HepG2 (cell line): ENCODE measurements around the gene AKAP8L. TPM values are rescaled to one million over a fixed set of nuclear protein-coding genes. Genes with fewer than 3 reads are reported as not detected.

Experiments
- KLF12 ChIP-seq: sonication (generic); formaldehyde crosslinking; IDR thresholded peaks from 2 replicates; pipeline ENCODE4 v1.4.0; 2020; ENCODE audit warnings: missing genetic modification reagents, borderline replicate concordance
- MYC ChIP-seq: sonication (generic); formaldehyde crosslinking; IDR thresholded peaks from 2 replicates; pipeline ENCODE4 v1.9.0; 2021; ENCODE audit warnings: missing genetic modification reagents, borderline replicate concordance
- NFYC ChIP-seq: IDR thresholded peaks from 2 replicates; pipeline ENCODE4 v1.6.1; 2016; ENCODE audit warnings: missing genetic modification reagents, missing compliant biosample characterization
- PHF20 ChIP-seq: sonication (generic); formaldehyde crosslinking; IDR thresholded peaks from 2 replicates; pipeline ENCODE4 v1.5.0; 2020; ENCODE audit warnings: mild to moderate bottlenecking, missing genetic modification reagents
- POLR2G ChIP-seq: fragments of 200-400 bp; formaldehyde crosslinking; IDR thresholded peaks from 2 replicates; pipeline ENCODE4 v1.6.1; 2018; ENCODE audit warnings: mild to moderate bottlenecking, low read depth, low read length, moderate library complexity
- YEATS2 ChIP-seq: sonication (generic); formaldehyde crosslinking; IDR thresholded peaks from 2 replicates; pipeline ENCODE4 v1.4.0; 2020; ENCODE audit warnings: missing genetic modification reagents, borderline replicate concordance
- ZFP37 ChIP-seq: sonication (generic); formaldehyde crosslinking; IDR thresholded peaks from 2 replicates; pipeline ENCODE4 v1.4.0; 2020; ENCODE audit warnings: missing genetic modification reagents, borderline replicate concordance
- ZNF232 ChIP-seq: sonication (generic); formaldehyde crosslinking; IDR thresholded peaks from 2 replicates; pipeline ENCODE4 v1.4.0; 2020; ENCODE audit warnings: missing genetic modification reagents, borderline replicate concordance
- ZNF234 ChIP-seq: sonication (generic); formaldehyde crosslinking; conservative IDR thresholded peaks from 2 replicates; pipeline ENCODE4 v1.5.1; 2020; ENCODE audit warnings: mild to moderate bottlenecking, missing genetic modification reagents
- ZNF782 ChIP-seq: sonication (generic); formaldehyde crosslinking; IDR thresholded peaks from 2 replicates; pipeline ENCODE4 v1.4.0; 2020; ENCODE audit warnings: missing genetic modification reagents, mild to moderate bottlenecking, borderline replicate concordance
- polyA plus RNA-seq, 8 experiments: library from polyadenylated mRNA; depleted of rRNA in 3 of 8; stranded (reverse) in 7 of 8; unstranded in 1 of 8; fragments of >200 nt; fragmentation: Illumina TruSeq in 4 of 8; extraction: Trizol in 4 of 8; gene quantifications; 2 replicates each; pipeline versions ENCODE4 v1.2.1 to v1.2.3, GENCODE V29; 2011 to 2016; ENCODE audit warnings: low read depth in 4 of 8, missing spikeins in 1 of 8, mixed read lengths in 1 of 8; ENCODE audit not compliant: insufficient read depth in 1 of 8
- total RNA-seq, 5 experiments: library from RNA; depleted of rRNA; stranded (reverse); fragments of >200 nt; fragmentation: Illumina TruSeq; extraction: Trizol; gene quantifications; 2 replicates each; pipeline ENCODE4 v1.2.3, GENCODE V29; 2016; ENCODE audit warnings: low read depth in 1 of 5
- TF ChIP-seq, protein P1 (sequence below): sonication (generic); formaldehyde crosslinking; IDR thresholded peaks from 2 replicates; pipeline ENCODE4 v1.8.0; 2022; ENCODE audit warnings: mild to moderate bottlenecking, missing genetic modification reagents, moderate library complexity
- TF ChIP-seq, protein P2 (sequence below): conservative IDR thresholded peaks from 2 replicates; pipeline ENCODE4 v1.6.1; 2018; ENCODE audit warnings: missing genetic modification reagents
- TF ChIP-seq, protein P3 (sequence below): sonication (generic); IDR thresholded peaks from 2 replicates; pipeline ENCODE4 v1.6.1; 2016; ENCODE audit warnings: low read depth, borderline replicate concordance
- TF ChIP-seq, protein P4 (sequence below): sonication (generic); formaldehyde crosslinking; IDR thresholded peaks from 2 replicates; pipeline ENCODE4 v1.4.0; 2020; ENCODE audit warnings: missing genetic modification reagents
- TF ChIP-seq, protein P5 (sequence below): sonication (generic); formaldehyde crosslinking; IDR thresholded peaks from 2 replicates; pipeline ENCODE4 v1.4.0; 2020; ENCODE audit warnings: missing genetic modification reagents
- TF ChIP-seq, protein P6 (sequence below), 2 experiments: sonication (generic) in 1 of 2; formaldehyde crosslinking in 1 of 2; IDR thresholded peaks; 2 replicates each; pipeline versions ENCODE4 v1.4.0 to v1.6.1; 2016 to 2020; ENCODE audit warnings: borderline replicate concordance in 1 of 2, low read depth in 1 of 2, mild to moderate bottlenecking in 1 of 2, missing genetic modification reagents in 1 of 2

The AKAP8L gene
- total and polyA plus RNA-seq, 2 of the 13 experiments (the other 11 are each of a cell fraction or from before 2014, with no cell fraction given) = 48.2 to 49.6 TPM

DNA sequence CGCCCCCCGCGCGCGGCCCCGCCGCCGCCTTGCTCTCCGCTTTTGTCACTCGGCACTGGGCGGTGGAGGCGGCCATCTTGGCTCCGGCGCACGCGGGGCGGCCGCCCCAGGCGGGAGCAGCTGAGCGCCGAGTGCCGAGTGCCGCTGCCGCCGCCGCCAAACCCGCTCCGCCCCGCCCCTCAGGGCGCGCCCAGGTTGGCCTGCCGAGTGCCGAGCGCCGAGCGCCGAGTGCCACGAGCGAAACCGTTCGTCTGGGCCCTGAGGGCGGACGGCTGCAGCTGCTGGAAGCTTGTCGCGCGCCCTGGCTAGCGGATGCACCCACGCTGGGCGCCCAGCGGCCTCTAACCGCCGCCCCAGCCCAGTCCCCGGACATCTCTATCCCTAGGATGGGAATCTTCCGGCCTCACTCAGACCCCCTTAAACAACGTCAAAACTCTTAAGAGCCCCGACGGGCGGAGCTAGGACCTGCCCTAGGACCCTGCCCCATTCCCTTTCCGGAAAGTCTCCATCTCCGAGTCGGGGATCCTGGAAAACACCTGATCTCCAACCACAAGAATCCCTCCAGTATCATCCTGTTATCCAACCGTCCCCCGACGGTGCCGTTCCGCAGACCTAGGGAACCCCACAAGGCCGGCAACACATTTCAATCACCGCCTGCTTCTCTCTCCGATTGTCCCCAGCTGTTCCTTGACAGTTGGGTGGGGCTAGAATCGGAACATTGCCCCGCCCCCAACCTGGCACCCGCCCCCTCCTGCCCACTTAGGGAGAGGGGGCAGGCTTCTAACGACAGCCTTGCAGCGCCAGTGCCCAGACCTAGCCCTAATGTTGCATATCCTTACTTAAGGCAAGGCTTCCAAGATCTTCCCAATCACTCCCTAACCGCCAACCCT lies 14.1 kb upstream of the AKAP8L start (continued):
- no peak for TF ChIP-seq NFYC (CRISPR knock-in tag)
- no peak for TF ChIP-seq ZFP37 (CRISPR knock-in tag)
- TF ChIP-seq, protein P1, sequence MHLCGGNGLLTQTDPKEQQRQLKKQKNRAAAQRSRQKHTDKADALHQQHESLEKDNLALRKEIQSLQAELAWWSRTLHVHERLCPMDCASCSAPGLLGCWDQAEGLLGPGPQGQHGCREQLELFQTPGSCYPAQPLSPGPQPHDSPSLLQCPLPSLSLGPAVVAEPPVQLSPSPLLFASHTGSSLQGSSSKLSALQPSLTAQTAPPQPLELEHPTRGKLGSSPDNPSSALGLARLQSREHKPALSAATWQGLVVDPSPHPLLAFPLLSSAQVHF (CRISPR knock-in tag) = no peak
- 0 out of 2 replicates have a peak, but pooled peaks have one; percentile 40 for TF ChIP-seq ZNF234 (CRISPR knock-in tag)
- TF ChIP-seq, protein P2, sequence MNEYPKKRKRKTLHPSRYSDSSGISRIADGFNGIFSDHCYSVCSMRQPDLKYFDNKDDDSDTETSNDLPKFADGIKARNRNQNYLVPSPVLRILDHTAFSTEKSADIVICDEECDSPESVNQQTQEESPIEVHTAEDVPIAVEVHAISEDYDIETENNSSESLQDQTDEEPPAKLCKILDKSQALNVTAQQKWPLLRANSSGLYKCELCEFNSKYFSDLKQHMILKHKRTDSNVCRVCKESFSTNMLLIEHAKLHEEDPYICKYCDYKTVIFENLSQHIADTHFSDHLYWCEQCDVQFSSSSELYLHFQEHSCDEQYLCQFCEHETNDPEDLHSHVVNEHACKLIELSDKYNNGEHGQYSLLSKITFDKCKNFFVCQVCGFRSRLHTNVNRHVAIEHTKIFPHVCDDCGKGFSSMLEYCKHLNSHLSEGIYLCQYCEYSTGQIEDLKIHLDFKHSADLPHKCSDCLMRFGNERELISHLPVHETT (CRISPR knock-in tag) = peak; percentile 79
- TF ChIP-seq, protein P3, sequence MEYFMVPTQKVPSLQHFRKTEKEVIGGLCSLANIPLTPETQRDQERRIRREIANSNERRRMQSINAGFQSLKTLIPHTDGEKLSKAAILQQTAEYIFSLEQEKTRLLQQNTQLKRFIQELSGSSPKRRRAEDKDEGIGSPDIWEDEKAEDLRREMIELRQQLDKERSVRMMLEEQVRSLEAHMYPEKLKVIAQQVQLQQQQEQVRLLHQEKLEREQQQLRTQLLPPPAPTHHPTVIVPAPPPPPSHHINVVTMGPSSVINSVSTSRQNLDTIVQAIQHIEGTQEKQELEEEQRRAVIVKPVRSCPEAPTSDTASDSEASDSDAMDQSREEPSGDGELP = peak; percentile 88
- TF ChIP-seq KLF12 (CRISPR knock-in tag) = peak; percentile 93; the same call in 1 of the 2 replicates
- TF ChIP-seq PHF20 (CRISPR knock-in tag) = peak; percentile 62; the same call in 1 of the 2 replicates
- TF ChIP-seq ZNF782 = no peak
- TF ChIP-seq MYC = peak; percentile 88
- peak; percentile 42; the same call in 1 of the 2 replicates for TF ChIP-seq YEATS2 (CRISPR knock-in tag)
- TF ChIP-seq ZNF232 (CRISPR knock-in tag) = peak; percentile 58; the same call in 1 of the 2 replicates
- TF ChIP-seq, protein P4, sequence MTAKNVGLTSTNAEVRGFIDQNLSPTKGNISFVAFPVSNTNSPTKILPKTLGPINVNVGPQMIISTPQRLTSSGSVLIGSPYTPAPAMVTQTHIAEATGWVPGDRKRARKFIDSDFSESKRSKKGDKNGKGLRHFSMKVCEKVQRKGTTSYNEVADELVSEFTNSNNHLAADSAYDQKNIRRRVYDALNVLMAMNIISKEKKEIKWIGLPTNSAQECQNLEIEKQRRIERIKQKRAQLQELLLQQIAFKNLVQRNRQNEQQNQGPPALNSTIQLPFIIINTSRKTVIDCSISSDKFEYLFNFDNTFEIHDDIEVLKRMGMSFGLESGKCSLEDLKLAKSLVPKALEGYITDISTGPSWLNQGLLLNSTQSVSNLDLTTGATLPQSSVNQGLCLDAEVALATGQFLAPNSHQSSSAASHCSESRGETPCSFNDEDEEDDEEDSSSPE (CRISPR knock-in tag) = peak; percentile 67; the same call in 1 of the 2 replicates
- TF ChIP-seq, protein P5, sequence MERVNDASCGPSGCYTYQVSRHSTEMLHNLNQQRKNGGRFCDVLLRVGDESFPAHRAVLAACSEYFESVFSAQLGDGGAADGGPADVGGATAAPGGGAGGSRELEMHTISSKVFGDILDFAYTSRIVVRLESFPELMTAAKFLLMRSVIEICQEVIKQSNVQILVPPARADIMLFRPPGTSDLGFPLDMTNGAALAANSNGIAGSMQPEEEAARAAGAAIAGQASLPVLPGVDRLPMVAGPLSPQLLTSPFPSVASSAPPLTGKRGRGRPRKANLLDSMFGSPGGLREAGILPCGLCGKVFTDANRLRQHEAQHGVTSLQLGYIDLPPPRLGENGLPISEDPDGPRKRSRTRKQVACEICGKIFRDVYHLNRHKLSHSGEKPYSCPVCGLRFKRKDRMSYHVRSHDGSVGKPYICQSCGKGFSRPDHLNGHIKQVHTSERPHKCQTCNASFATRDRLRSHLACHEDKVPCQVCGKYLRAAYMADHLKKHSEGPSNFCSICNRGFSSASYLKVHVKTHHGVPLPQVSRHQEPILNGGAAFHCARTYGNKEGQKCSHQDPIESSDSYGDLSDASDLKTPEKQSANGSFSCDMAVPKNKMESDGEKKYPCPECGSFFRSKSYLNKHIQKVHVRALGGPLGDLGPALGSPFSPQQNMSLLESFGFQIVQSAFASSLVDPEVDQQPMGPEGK (CRISPR knock-in tag) = peak; percentile 42; the same call in 1 of the 2 replicates
- TF ChIP-seq POLR2G = peak; percentile 67
- TF ChIP-seq, protein P6, sequence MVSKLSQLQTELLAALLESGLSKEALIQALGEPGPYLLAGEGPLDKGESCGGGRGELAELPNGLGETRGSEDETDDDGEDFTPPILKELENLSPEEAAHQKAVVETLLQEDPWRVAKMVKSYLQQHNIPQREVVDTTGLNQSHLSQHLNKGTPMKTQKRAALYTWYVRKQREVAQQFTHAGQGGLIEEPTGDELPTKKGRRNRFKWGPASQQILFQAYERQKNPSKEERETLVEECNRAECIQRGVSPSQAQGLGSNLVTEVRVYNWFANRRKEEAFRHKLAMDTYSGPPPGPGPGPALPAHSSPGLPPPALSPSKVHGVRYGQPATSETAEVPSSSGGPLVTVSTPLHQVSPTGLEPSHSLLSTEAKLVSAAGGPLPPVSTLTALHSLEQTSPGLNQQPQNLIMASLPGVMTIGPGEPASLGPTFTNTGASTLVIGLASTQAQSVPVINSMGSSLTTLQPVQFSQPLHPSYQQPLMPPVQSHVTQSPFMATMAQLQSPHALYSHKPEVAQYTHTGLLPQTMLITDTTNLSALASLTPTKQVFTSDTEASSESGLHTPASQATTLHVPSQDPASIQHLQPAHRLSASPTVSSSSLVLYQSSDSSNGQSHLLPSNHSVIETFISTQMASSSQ (IDR thresholded peaks at IDR 0.05; ENCODE audit: low read depth) = no peak
- TF ChIP-seq, protein P6 (CRISPR knock-in tag; IDR thresholded peaks at IDR 0.05; ENCODE audit: borderline replicate concordance) = peak; percentile 49; the same call in 1 of the 2 replicates
